AG04450 (cell line): Measurements from ENCODE around the gene ACTR2. TPM values are rescaled to one million over a fixed set of nuclear protein-coding genes. Genes with fewer than 3 reads are reported as not detected.
"Not testable (repeated sequence)": the region's sequence is repeated elsewhere in the genome, so short reads cannot be mapped to it uniquely, and the experiment has no call there.

Experiments used
- CTCF ChIA-PET: fragments of 300-600, 350-600 bp; formaldehyde crosslinking; extraction: SDS; loops from one replicate; lab custom pipeline; 2022; ENCODE audit warnings: antibody characterized with exemption, inconsistent platforms; lab: Charles Lee
- POLR2A ChIA-PET: fragments of 350-600 bp; formaldehyde crosslinking; extraction: SDS; loops from one replicate; lab custom pipeline; 2021; ENCODE audit warnings: antibody characterized with exemption, inconsistent platforms; lab: Yijun Ruan, JAX
- DNase-seq: peaks from one replicate; pipeline ENCODE4 v3.0.0-alpha.2; 2011; ENCODE audit warnings: low read depth, low spot score
- H3K27ac ChIP-seq: one replicate; pipeline ENCODE4 v1.5.1; 2012; ENCODE audit warnings: low read depth, low read length, control low read depth
- H3K27me3 ChIP-seq: one replicate; pipeline ENCODE4 v1.6.0; 2012; ENCODE audit warnings: low read length; ENCODE audit not compliant: control insufficient read depth, insufficient read depth
- H3K4me3 ChIP-seq: 2 replicates; pipeline ENCODE4 v1.5.1; 2011; ENCODE audit warnings: mild to moderate bottlenecking, low read depth, low read length, control low read depth
- H3K9me3 ChIP-seq: 2 replicates; pipeline ENCODE4 v1.5.1; 2012; ENCODE audit warnings: low read length; ENCODE audit not compliant: control insufficient read depth, insufficient read depth
- CTCF ChIP-seq: IDR thresholded peaks from 2 replicates; pipeline ENCODE4 v1.5.1; 2011; ENCODE audit warnings: low read depth, low read length, control low read depth, inconsistent platforms
- polyA plus RNA-seq: library from polyadenylated mRNA; depleted of rRNA; stranded (reverse); fragments of >200 nt; gene quantifications from 2 replicates; pipeline ENCODE4 v1.2.3, GENCODE V29; 2011

The ACTR2 gene
- polyA plus RNA-seq, 1 experiment: 240 TPM

DNA sequence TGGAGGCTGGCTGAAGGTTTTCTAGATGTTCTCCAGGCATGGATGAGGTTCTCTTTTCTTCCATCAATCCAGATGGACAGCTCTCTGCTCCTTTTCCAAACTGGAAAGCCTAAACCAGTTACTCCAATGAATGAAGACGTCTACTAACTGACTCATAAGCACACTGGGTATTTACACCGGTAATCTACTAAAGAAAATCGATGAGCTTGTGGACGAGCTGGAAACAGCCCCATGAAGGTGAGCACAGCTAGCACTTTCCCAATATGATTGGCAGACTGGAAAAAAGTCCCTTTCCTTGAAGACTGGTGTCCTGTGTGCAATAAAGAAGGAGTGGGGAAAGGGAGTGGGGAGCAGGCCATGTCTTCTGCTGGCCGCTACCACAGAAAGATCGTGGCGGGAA lies 84.0 kb downstream of the ACTR2 start:
- H3K4me3 ChIP-seq: no peak overlapping the region
- POLR2A ChIA-PET: no interaction called here
- no peak for DNase-seq
- no peak for TF ChIP-seq CTCF
- peaks cover 5% of the 10 kb centered on the region; the same call in 1 of the 2 replicates for H3K9me3 ChIP-seq
- H3K27me3 ChIP-seq: no peaks in the 10 kb centered on the region
- H3K27ac ChIP-seq: no peak overlapping the region
- CTCF ChIA-PET: interaction anchor here (1.1 kb wide), 1 partner anchor 8 kb away, joined by 3 read pairs; no protein-coding TSS in a partner anchor

DNA sequence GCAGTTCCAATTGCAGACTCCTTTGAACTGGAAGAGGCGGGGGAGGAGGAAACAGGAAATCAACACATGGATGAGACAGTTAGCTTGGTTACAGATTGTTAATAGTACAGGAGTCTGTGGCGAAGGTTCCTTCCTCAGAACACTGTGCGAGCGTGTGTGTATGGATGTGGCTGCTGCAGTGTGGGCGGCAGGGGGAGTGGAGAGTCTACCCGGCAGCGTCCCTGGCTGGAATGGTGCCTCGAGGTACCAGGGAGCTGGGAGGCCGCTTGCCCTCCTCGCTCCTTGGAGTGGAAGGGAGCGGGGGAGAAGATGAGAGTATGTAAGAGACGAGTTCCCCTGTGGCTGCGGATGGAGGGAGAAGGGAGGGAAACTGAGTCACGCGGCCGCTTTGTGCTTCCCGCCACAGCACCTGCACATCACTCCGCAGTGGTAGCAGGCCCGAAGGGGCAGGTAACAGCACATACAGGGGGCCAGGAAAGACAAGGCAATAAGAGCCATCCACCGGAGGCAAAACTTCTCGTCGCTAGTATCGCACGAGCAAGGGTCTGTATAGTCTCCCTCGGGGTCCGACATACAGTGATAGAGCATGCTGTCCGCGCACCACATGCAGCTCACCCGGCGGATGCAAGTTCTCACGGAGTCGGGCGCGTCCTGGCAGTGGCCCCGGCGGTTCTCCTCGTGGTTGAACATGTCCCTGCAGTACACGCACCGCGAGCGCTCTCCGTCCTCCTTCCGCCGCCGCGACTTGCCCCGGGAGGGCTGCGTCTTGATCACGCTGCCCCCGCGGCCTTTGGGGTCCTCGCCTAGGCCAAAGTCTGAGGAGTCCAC lies 85.7 kb downstream of the ACTR2 start:
- H3K27ac ChIP-seq: no peak overlapping the region
- ChIA-PET POLR2A (no interaction called here), CTCF (interaction anchor here (0.6 kb wide), 1 partner anchor 48 kb away, joined by 3 read pairs; no protein-coding TSS in a partner anchor)
- no peaks in the 10 kb centered on the region for H3K27me3 ChIP-seq
- DNase-seq: no peak
- peaks cover 5% of the 10 kb centered on the region; the same call in 1 of the 2 replicates for H3K9me3 ChIP-seq
- TF ChIP-seq CTCF: no peak
- no peak overlapping the region for H3K4me3 ChIP-seq

DNA sequence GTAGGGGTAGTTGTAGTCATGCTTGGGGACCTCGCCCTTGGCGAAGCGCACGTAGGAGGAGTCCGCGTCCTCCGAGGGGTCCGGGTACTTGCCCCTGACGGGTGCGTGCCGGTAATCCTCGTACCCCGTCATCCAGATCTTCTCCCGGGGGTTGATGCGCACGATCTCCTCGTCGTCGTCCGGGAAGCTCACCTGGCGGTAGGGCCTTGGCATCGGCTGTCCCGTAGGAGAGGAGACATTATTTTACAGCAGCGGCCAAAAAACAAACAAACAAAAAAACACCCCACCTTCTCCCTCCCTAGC lies 86.3 kb downstream of the ACTR2 start:
- ChIA-PET POLR2A (no interaction called here), CTCF (no interaction called here)
- no peak for TF ChIP-seq CTCF
- no peak overlapping the region for H3K4me3 ChIP-seq
- no peaks in the 10 kb centered on the region for H3K27me3 ChIP-seq
- no peak overlapping the region for H3K27ac ChIP-seq
- peaks cover 5% of the 10 kb centered on the region; the same call in 1 of the 2 replicates for H3K9me3 ChIP-seq
- no peak for DNase-seq

- no peak for TF ChIP-seq CTCF
- CTCF ChIA-PET: no interaction called here
- H3K27me3 ChIP-seq: no peaks in the 10 kb centered on the region
- H3K9me3 ChIP-seq: peaks cover 5% of the 10 kb centered on the region; the same call in 1 of the 2 replicates
- no peak overlapping the region for H3K4me3 ChIP-seq
- no peak overlapping the region for H3K27ac ChIP-seq
- POLR2A ChIA-PET: interaction anchor here (1.2 kb wide), 1 partner anchor 14 kb away, joined by 3 read pairs; no protein-coding TSS in a partner anchor
- DNase-seq: no peak
Observed at GRCh38 chr2:65314801-65315441, 87.3 kb downstream of the ACTR2 start.

GRCh38 chr2:65316072-65316471 lies 88.4 kb downstream of the ACTR2 start:
- no peak for TF ChIP-seq CTCF
- CTCF ChIA-PET: interaction anchor here (0.6 kb wide), 1 partner anchor 240 kb away, joined by 3 read pairs; no protein-coding TSS in a partner anchor
- no peaks in the 10 kb centered on the region for H3K27me3 ChIP-seq
- H3K27ac ChIP-seq: peak overlapping the region; percentile 86
- no peak overlapping the region for H3K4me3 ChIP-seq
- peak; percentile 68 for DNase-seq
- H3K9me3 ChIP-seq: peaks cover 5% of the 10 kb centered on the region; the same call in 1 of the 2 replicates
- POLR2A ChIA-PET: no interaction called here

GRCh38 chr2:65317351-65317750 lies 89.7 kb downstream of the ACTR2 start:
- POLR2A ChIA-PET, DNase-seq, CTCF ChIA-PET, H3K4me3 ChIP-seq, H3K27ac ChIP-seq, H3K27me3 ChIP-seq, H3K9me3 ChIP-seq: not testable (repeated sequence)
